ENCODE data around the gene BCL3.
A peak's percentile ranks its signal among the peaks of the same experiment; 100 is the strongest.

Gene BCL3

DNA sequence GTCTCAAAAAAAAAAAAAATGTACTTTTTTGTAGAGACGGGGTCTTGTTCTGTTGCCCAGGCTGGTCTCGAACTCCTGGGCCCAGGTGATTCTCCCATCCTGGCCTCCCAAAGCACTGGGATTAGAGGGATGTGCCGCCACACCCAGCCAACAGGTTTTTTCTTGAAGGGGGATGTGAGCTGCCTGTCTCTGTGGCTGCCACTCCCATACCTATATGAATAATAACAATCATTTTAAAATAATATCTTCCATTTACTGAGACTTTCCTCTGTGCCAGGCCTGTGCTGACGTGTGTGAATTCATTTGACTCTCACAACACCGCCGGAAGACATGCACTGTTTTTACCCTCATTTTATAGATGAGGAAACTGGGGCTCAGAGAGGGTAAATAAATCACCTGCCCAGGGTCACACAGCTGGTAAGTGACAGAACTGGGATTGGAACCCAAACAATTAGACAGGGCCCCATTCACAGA, 7.2 kb upstream of the BCL3 start:
- DNase-seq (ENCODE audit: insufficient read length, low spot score), result no peak
- FAIRE-seq, result no peak

DNA sequence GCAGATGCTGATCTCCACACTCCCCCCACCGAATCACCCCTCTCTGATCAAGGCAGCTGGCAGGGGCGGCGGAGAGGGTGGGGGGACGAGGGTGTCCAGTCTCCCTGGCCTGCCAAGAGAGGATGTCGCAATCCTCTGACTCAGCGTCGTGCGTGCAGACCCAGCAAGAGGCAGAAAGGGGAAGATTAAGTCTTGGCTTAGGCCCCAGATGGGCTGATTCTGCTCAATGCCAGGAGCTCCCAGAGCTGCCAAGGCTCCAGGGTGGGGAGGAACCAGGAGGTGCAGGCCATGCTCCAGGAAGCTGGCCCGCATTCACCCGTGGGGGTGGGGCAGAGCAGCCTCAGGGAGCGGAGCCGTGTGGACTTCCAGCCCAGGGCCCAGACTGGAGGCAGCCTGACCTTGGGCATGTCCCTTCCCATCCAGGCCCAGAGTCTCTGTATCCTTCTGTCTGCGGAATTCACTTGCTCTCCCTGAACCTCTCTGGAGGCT, 6.6 kb upstream of the BCL3 start:
- DNase-seq (ENCODE audit: insufficient read length, low spot score) (no peak), FAIRE-seq (no peak)

DNA sequence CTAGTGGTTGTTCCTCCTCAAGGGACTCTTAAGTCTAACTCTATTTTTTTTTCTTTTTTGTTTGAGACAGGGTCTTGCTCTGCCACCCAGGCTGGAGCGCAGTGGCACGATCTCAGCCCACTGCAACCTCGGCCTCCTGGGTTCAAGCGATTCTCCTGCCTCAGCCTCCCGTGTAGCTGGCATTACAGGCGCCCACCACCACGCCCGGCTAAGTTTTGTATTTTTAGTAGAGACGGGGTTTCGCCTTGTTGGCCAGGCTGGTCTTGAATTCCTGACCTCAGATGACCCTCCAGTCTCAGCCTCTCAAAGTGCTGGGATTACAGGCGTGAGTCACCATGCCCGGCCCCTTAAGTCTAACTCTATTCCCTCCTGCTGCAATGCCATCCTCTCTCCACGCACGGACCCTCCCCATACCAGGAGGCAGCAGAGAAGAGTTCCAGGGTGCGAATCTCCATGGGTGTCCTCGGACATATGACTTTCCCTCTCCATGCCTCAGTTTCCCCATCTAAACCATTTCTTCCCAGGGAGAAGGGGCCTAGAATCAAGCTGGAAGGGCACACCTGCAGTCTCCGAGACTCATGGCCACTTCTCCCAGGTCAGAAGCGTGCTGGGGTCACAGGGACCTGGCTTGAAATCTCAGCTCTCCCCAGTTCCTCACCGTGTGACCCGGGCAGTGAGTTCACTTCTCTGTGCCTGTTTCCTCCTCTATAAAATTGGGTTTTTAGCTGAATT, 6.0 kb upstream of the BCL3 start:
- FAIRE-seq (no peak), DNase-seq (ENCODE audit: insufficient read length, low spot score) (no peak)

GRCh38 chr19:44744871-44745332, 3.6 kb upstream of the BCL3 start:
- DNase-seq (ENCODE audit: insufficient read length, low spot score) (no peak), FAIRE-seq (no peak)

GRCh38 chr19:44745341-44745831, 3.1 kb upstream of the BCL3 start:
- no peak for DNase-seq (ENCODE audit: insufficient read length, low spot score)
- no peak for FAIRE-seq

DNA sequence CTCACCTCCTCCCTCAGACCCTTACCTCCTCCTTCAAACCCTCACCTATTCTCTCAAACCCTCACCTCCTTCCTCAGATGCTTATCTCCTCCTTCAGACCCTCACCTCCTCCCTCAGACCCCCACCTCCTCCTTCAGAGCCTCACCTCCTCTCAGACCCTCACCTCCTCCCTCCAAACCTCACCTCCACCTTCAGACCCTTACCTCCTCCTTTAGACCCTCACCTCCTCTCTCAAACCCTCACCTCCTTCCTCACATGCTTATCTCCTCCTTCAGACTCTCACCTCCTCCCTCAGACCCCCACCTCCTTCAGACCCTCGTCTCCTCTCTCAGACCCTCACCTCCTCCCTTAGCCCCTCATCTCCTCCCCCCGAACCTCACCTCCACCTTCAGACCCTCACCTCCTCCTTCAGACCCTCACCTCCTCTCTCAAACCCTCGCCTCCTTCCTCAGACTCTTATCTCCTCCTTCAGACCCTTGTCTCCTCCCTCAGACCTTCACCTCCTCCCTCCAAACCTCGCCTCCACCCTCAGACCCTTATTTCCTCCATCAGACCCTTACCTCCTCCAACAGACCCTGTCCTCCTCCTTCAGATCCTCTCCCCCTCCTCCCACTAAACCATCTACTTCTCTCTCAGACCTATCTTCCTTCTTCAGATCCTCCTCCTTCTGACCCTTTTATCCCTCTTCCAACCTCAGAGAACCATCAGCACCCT, 2.5 kb upstream of the BCL3 start:
- no peak for FAIRE-seq

GRCh38 chr19:44746616-44746945, 1.9 kb upstream of the BCL3 start:
- DNase-seq (ENCODE audit: insufficient read length, low spot score) (no peak), FAIRE-seq (no peak)

More for the DNA sequence above, 2.5 kb upstream of the BCL3 start:
- no peak for DNase-seq (ENCODE audit: insufficient read length, low spot score)

DNA sequence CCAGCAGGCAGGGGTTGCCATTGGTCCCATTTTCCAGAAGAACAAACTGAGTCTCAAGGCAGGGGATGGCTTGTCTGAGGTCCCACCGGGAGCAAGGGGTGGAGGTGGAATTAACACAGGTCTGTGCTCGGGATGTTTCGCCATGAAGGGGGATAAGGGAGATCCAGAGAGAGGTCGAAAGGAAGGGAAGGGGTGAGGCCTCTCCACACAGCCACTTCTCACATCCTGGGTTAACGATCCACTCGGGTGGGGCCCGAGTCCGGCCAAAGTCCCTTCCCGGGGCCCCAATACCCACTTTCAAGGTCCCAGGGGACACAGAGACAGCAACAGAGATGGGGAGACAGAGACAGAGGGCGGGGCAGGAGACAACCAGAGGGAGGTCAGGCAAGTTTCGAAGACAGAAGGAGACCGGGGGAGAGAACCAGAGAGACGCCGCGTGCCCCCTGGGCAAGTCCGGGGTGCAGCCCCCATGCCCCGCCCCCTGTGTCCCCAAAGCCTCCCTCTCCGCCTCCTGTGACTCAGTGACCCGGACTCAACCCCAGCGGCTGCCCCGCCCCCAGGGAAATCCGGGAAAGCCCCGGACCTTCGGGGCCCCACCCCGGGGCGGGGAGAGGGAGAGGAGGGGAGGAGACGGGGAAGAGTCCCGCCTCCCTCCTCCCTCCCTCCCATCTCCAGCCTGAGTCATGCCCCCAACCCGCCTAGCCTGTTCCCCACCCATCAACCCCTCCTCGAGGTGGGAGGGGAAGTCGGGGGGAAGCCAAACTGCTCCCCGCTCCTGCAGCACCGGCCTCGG, 1.4 kb upstream of the BCL3 start:
- peak; percentile 58 for DNase-seq (ENCODE audit: insufficient read length, low spot score)
- peak; percentile 89 for FAIRE-seq

- DNase-seq (ENCODE audit: insufficient read length, low spot score) (peak; percentile 49), FAIRE-seq (no peak)
Observed at GRCh38 chr19:44747739-44748425, 626 bp upstream of the BCL3 start.

DNA sequence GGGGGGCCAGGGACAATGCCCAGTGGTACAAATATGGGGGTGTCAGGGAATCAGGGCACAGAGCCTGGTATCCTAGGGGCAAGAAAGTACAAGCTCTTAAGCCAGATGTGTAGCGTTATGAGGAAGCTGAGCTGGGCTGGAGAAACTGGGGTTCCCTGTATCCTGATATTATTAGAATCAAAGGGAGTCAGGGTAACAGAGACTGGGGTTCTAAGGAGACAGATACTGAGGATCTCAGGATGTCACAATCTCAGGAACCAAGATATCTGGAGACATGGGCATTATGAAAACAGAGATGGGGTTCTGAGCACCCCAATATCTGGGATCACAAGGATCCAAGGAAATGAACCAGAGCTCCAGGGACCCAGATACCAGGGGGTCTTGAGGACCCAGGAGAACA, 784 bp downstream of the BCL3 start:
- DNase-seq (ENCODE audit: insufficient read length, low spot score) (no peak), FAIRE-seq (peak; percentile 21)

- DNase-seq (ENCODE audit: insufficient read length, low spot score) (no peak), FAIRE-seq (no peak)
Observed at GRCh38 chr19:44749994-44750393, 1.5 kb downstream of the BCL3 start.

- FAIRE-seq (no peak), DNase-seq (ENCODE audit: insufficient read length, low spot score) (no peak)
Observed at GRCh38 chr19:44752123-44752815, 3.8 kb downstream of the BCL3 start.

DNA sequence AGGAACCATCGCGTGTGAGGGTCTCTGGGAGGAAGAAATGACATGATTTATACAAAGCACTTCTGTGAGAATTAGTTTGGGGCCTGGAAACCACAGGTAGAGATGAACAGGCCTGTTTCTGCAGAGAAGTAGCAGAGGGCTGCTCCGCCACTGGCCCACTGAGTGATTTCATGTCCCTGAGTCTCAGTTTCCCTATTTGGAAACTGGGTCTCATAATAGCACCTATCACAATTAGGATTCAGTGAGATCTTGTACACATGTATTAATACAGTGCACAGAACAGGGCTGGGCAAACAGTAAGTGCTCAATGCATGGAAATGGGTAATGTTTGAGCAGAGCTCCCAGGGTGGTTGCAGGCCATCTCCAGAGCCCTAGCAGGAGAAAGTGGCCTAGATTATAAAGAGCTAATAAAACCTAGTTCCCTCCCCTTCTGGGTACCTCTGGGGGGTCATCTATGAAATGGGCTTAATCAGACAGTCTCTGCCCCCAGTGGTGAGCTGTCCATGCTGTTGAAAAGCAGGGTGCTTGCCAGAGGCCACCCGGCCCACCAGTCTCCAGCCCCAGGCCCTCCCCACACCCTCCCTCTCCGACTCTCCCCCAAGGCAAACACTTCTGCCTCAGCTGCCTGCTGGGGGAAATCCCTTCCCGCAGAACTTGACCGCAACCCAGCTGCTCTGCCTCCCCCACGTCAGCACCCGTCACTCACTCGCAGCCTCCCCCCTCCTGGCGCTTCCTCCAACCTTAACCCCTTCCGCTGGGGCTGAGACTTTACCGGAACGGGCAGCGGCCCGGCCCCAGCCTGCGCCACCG, 4.5 kb downstream of the BCL3 start:
- FAIRE-seq (peak; percentile 98), DNase-seq (ENCODE audit: insufficient read length, low spot score) (peak; percentile 96)

DNA sequence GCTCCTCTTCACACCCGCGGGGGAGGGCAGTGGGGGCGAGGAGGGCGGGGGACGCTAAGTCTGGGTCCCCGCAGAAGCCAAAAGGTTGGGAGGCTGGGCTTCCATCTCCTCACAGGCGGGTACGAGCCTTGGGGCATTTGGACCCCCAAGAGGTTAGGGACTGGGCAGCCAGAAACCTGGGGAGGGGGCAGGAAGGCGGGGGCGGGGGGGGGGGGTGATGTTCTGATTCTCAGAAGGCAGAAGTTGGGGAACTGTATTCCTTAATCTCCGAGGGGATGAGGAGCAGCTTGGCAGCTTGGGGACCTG, 5.1 kb downstream of the BCL3 start:
- FAIRE-seq, result no peak
- DNase-seq (ENCODE audit: insufficient read length, low spot score), result no peak

DNA sequence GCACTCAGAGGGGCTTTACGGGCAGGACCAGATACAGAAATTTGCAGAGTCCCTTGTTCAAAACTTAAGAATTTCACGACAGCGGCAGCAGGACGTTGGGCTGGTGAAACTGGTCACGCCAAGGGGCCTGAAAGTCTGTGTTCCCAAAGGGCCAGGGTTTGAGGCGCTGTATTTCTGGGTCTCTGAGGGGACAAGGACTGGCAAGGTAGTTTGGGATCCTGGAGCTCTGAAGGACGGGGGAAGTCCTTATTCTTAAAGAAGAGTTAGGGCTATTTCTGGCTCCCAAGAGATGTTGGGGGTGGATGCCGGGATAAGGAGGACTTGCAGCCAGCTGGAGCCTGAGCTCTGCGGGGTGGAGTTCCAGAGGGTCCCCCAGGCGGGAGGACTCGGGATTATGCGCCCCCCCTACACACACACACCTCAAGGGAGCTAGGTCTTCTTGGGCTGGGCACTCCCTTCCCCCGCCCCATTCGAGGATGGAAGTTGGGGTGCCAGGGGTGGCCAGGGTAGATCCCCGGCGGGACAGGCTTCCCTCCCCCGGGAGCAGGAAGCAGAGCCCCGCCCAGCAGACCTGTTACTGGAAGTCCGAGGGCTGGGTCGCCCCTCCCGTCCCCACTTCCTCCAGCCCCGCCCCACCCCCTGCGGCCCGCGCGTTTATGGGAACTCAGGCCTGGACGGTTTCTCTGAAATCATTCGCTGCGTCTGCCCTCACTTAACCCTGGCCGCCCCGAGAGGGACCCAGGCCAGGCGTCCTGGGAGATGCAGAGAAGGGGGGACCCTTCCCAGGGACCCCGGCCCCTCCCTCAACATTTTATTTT, 5.6 kb downstream of the BCL3 start:
- peak; percentile 89 for FAIRE-seq
- DNase-seq (ENCODE audit: insufficient read length, low spot score), result peak; percentile 85

DNA sequence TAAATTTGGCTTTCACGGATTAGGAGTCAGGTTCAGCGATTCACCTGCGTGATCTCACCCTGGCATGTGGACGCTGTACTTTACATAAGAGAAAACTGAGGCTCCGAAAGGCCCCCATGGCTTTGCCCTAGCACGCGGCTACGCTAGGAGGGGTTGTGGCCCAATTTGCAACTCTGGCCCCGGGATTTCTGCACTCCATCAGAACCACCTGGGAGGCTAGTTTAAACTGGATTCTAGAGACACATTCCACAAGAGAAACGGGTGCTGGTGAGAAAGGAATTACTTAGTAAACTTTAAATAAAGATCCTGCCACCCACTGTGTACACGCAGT, 6.2 kb downstream of the BCL3 start:
- DNase-seq (ENCODE audit: insufficient read length, low spot score) (no peak), FAIRE-seq (no peak)

GRCh38 chr19:44755219-44755618, 6.7 kb downstream of the BCL3 start:
- FAIRE-seq (no peak), DNase-seq (ENCODE audit: insufficient read length, low spot score) (no peak)

GRCh38 chr19:44756089-44756562, 7.6 kb downstream of the BCL3 start:
- FAIRE-seq (no peak), DNase-seq (ENCODE audit: insufficient read length, low spot score) (no peak)

All from GM19239 (cell line).